Measurements from ENCODE around the gene PHF1. TPM values are rescaled to one million over a fixed set of nuclear protein-coding genes. Genes with fewer than 3 reads are reported as not detected.
A peak's percentile ranks its signal among the peaks of the same experiment; 100 is the strongest.

PHF1 gene
- total and polyA plus RNA-seq, 2 of the 13 experiments (the other 11 are each of a cell fraction or from before 2014, with no cell fraction given), result 25.4 to 61.9 TPM

DNA sequence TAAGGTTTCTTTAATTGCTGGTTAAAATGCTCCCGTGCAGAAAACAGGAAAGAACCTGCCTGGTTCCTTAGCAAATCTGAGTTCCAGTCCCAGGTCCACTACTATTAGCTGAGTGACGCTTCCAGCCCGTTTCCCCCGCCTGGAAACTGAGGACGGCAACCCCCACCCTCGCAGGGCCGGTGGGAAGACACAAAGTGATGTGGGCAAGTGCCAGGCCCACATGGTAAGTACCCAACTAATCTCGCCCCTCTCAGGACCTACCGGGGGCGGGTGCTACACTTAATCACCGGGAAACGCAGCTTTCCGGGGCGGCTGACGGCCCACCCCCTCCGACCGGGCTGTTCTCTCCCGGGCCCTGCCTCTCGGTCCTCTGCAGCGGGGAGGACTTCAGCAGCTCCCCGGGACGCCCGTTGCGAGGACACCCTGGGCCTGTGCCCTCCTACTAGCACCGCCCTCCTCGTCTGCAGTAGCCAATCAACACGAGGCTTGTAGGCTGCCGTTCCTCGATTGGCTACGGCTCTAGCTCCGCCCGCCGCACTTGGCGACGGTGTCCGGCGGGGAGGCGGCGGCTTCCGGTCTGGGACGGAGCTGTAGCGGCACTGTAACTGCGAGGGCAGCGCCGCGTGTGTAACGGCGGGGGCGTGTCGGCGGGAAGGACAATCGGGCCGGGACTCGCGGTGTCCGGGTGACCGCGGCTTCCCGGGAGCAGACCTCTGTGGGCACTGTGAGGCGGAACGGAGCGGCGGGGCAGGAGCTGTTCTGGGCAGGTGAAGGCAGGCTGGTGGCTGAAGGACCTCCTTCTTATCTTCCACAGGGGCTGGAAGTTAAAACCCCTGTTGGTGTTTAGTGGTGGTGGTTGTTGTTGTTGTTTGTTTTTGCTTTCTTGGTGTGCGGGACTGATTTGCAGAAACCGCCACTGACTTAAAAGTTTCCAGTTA, 43.5 kb downstream of the PHF1 start, which contains the start of gene ZBTB9 (continued):
- TF ChIP-seq, protein P1, sequence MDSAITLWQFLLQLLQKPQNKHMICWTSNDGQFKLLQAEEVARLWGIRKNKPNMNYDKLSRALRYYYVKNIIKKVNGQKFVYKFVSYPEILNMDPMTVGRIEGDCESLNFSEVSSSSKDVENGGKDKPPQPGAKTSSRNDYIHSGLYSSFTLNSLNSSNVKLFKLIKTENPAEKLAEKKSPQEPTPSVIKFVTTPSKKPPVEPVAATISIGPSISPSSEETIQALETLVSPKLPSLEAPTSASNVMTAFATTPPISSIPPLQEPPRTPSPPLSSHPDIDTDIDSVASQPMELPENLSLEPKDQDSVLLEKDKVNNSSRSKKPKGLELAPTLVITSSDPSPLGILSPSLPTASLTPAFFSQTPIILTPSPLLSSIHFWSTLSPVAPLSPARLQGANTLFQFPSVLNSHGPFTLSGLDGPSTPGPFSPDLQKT (CRISPR knock-in tag; IDR thresholded peaks at IDR 0.05; ENCODE audit: borderline replicate concordance), result no peak; the same call in 1 of the 2 replicates
- no peak for TF ChIP-seq ZSCAN30 (CRISPR knock-in tag; IDR thresholded peaks at IDR 0.05)
- TF ChIP-seq, protein P2, sequence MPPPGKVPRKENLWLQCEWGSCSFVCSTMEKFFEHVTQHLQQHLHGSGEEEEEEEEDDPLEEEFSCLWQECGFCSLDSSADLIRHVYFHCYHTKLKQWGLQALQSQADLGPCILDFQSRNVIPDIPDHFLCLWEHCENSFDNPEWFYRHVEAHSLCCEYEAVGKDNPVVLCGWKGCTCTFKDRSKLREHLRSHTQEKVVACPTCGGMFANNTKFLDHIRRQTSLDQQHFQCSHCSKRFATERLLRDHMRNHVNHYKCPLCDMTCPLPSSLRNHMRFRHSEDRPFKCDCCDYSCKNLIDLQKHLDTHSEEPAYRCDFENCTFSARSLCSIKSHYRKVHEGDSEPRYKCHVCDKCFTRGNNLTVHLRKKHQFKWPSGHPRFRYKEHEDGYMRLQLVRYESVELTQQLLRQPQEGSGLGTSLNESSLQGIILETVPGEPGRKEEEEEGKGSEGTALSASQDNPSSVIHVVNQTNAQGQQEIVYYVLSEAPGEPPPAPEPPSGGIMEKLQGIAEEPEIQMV (CRISPR knock-in tag; IDR thresholded peaks at IDR 0.05; ENCODE audit: low read depth), result peak; percentile 86
- peak; percentile 93 for TF ChIP-seq MEF2D (CRISPR knock-in tag; IDR thresholded peaks at IDR 0.05)
- TF ChIP-seq JDP2 (CRISPR knock-in tag; IDR thresholded peaks at IDR 0.05; ENCODE audit: borderline replicate concordance), result 0 out of 2 replicates have a peak, but pooled peaks have one; percentile 44
- peak; percentile 93 for TF ChIP-seq SALL1 (CRISPR knock-in tag; IDR thresholded peaks at IDR 0.05)
- peak; percentile 48; the same call in 1 of the 2 replicates for TF ChIP-seq ZNF232 (CRISPR knock-in tag; IDR thresholded peaks at IDR 0.05; ENCODE audit: borderline replicate concordance)
- TF ChIP-seq, protein P3, sequence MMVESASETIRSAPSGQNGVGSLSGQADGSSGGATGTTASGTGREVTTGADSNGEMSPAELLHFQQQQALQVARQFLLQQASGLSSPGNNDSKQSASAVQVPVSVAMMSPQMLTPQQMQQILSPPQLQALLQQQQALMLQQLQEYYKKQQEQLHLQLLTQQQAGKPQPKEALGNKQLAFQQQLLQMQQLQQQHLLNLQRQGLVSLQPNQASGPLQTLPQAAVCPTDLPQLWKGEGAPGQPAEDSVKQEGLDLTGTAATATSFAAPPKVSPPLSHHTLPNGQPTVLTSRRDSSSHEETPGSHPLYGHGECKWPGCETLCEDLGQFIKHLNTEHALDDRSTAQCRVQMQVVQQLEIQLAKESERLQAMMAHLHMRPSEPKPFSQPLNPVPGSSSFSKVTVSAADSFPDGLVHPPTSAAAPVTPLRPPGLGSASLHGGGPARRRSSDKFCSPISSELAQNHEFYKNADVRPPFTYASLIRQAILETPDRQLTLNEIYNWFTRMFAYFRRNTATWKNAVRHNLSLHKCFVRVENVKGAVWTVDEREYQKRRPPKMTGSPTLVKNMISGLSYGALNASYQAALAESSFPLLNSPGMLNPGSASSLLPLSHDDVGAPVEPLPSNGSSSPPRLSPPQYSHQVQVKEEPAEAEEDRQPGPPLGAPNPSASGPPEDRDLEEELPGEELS (CRISPR knock-in tag; IDR thresholded peaks at IDR 0.05), result no peak
- TF ChIP-seq, protein P4, sequence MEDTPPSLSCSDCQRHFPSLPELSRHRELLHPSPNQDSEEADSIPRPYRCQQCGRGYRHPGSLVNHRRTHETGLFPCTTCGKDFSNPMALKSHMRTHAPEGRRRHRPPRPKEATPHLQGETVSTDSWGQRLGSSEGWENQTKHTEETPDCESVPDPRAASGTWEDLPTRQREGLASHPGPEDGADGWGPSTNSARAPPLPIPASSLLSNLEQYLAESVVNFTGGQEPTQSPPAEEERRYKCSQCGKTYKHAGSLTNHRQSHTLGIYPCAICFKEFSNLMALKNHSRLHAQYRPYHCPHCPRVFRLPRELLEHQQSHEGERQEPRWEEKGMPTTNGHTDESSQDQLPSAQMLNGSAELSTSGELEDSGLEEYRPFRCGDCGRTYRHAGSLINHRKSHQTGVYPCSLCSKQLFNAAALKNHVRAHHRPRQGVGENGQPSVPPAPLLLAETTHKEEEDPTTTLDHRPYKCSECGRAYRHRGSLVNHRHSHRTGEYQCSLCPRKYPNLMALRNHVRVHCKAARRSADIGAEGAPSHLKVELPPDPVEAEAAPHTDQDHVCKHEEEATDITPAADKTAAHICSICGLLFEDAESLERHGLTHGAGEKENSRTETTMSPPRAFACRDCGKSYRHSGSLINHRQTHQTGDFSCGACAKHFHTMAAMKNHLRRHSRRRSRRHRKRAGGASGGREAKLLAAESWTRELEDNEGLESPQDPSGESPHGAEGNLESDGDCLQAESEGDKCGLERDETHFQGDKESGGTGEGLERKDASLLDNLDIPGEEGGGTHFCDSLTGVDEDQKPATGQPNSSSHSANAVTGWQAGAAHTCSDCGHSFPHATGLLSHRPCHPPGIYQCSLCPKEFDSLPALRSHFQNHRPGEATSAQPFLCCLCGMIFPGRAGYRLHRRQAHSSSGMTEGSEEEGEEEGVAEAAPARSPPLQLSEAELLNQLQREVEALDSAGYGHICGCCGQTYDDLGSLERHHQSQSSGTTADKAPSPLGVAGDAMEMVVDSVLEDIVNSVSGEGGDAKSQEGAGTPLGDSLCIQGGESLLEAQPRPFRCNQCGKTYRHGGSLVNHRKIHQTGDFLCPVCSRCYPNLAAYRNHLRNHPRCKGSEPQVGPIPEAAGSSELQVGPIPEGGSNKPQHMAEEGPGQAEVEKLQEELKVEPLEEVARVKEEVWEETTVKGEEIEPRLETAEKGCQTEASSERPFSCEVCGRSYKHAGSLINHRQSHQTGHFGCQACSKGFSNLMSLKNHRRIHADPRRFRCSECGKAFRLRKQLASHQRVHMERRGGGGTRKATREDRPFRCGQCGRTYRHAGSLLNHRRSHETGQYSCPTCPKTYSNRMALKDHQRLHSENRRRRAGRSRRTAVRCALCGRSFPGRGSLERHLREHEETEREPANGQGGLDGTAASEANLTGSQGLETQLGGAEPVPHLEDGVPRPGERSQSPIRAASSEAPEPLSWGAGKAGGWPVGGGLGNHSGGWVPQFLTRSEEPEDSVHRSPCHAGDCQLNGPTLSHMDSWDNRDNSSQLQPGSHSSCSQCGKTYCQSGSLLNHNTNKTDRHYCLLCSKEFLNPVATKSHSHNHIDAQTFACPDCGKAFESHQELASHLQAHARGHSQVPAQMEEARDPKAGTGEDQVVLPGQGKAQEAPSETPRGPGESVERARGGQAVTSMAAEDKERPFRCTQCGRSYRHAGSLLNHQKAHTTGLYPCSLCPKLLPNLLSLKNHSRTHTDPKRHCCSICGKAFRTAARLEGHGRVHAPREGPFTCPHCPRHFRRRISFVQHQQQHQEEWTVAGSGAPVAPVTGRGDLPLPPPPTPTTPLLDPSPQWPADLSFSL (CRISPR knock-in tag; IDR thresholded peaks at IDR 0.05), result no peak
- peak; percentile 98 for TF ChIP-seq KAT8 (CRISPR knock-in tag; IDR thresholded peaks at IDR 0.05)
- TF ChIP-seq HIVEP1 (CRISPR knock-in tag; IDR thresholded peaks at IDR 0.05), result peak; percentile 97
- no peak; the same call in 1 of the 2 replicates for TF ChIP-seq EEA1 (CRISPR knock-in tag; IDR thresholded peaks at IDR 0.05; ENCODE audit: borderline replicate concordance)
- TF ChIP-seq CCAR2 (optimal IDR thresholded peaks at IDR 0.05; ENCODE audit: low read depth, low read length), result no peak
